IgD-negative memory B cell (primary cell): Measurements from ENCODE around the gene CAMK2A. TPM values are rescaled to one million over a fixed set of nuclear protein-coding genes. Genes with fewer than 3 reads are reported as not detected.

ENCODE experiments used
- H3K27ac Mint-ChIP-seq, 3 donors: one replicate each; pipeline ENCODE4 v1.8.0; 2020 to 2022; ENCODE audit warnings: mild to moderate bottlenecking in 3 of 3, mixed read lengths in 3 of 3, moderate library complexity in 1 of 3
- H3K27me3 Mint-ChIP-seq: one replicate; pipeline ENCODE4 v1.8.0; 2021; ENCODE audit warnings: mixed read lengths
- H3K36me3 Mint-ChIP-seq: one replicate; pipeline ENCODE4 v1.8.0; 2020; ENCODE audit warnings: mild to moderate bottlenecking, mixed read lengths
- H3K4me1 Mint-ChIP-seq, 3 donors: one replicate each; pipeline ENCODE4 v1.8.0; 2020 to 2022; ENCODE audit warnings: mixed read lengths in 3 of 3, mild to moderate bottlenecking in 1 of 3
- H3K4me3 Mint-ChIP-seq, 4 donors: one replicate each; pipeline ENCODE4 v1.8.0; 2020 to 2022; ENCODE audit warnings: mild to moderate bottlenecking in 4 of 4, mixed read lengths in 4 of 4, moderate library complexity in 3 of 4
- H3K9me3 Mint-ChIP-seq, 3 donors: one replicate each; pipeline ENCODE4 v1.8.0; 2020 to 2021; ENCODE audit warnings: mixed read lengths in 3 of 3, mild to moderate bottlenecking in 1 of 3
- polyA plus RNA-seq: library from polyadenylated mRNA; unstranded; fragments of 300-500 nt; fragmentation: Illumina TruSeq; gene quantifications from one replicate; pipeline ENCODE4 v1.2.3, GENCODE V29; 2021

The CAMK2A gene
- polyA plus RNA-seq, 1 donor from 2014 or later = not detected

DNA sequence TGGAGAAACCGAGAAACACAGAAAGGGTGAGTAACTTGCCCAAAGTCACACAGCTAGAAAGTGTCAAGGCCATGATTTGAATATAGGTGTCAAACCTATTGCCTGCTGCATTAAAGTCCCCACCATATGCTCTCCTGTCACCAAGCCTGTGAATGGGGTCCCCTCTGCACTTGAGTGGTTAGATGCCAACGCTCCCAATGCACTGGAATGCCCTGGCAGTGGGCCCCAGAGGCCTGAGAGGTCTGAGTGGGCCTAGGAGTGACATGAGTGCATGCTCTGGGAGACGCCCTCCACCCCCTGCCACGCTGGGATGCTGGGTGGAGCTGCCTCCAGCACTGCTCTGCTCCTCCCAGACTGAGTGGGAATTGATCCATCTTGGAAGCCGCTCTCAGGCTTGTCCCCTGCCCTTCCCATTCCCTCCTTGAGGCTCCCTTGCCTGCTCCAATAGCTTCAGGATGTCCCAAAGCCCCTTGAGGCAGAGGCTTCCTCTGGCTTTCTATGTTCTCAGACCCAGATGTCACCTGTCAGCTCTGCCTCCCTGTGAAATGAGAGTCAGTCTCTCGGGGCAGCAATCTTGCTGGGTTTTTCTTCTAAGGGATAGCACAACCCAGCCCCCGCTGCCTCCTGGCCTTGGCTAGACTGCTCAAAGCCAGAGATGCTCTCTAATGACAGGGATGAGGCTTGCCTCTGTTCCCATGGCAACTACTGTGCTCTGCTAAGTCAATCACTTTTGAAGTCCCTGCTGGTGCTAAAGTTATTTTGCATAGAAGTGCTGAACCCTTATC is 19.7 kb upstream of the CAMK2A start:
- Mint-ChIP-seq H3K27ac (no peak overlapping the region), H3K9me3 (no peaks in the 10 kb centered on the region), H3K27me3 (peaks cover 9% of the 10 kb centered on the region), H3K4me1 (no peaks in the 10 kb centered on the region), H3K4me3 (no peak overlapping the region), H3K36me3 (no peaks in the 10 kb centered on the region)

DNA sequence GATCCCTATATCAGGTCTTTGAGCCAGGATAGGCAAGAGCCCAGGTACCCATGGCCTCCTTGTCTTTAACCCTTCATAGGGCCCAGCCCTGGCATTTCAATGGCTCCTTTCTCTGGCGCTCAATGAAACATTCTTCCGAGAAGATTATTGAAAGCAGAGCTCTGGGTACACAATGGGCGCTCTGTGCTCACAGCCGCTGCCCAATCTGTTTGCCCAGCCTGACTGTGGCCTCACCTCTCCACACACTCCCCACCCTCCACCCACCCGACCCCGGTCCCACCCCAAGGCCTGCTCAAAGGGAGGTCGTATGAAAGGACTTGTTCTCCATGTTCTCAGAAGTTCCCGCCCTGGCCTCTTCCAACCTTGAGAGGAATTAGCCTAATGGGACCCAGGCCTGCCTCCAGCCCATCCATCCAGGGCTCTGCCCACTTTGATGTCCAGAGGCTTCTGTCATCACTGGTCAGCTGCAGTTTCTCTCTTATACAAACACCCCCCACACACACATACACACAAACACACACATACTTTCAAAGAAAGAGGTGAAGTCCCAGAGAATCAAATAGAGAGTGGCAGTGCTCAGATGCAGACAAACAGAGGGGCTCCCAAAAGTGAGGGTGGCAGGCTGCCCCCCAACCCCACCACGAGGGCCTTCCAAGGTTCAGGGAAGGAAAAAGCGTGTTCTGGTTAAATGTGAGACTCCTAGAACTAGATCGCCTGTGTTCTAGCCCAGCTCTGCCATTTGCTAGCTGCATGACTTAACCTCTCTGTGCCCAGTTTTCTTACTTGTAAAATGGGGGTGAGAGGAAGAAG is 18.2 kb upstream of the CAMK2A start:
- Mint-ChIP-seq H3K27ac (no peak overlapping the region), H3K4me1 (no peaks in the 10 kb centered on the region), H3K27me3 (peaks cover 15% of the 10 kb centered on the region), H3K9me3 (no peaks in the 10 kb centered on the region), H3K4me3 (no peak overlapping the region), H3K36me3 (no peaks in the 10 kb centered on the region)

- no peak overlapping the region for H3K27ac Mint-ChIP-seq
- H3K27me3 Mint-ChIP-seq = peaks cover 13% of the 10 kb centered on the region
- no peaks in the 10 kb centered on the region for H3K36me3 Mint-ChIP-seq
- peaks cover 0 to under 1% (median 0%) of the 10 kb centered on the region in 3 donors for H3K4me1 Mint-ChIP-seq
- H3K9me3 Mint-ChIP-seq = no peaks in the 10 kb centered on the region
- peak overlapping the region in 1 of 4 donors; percentile 45 for H3K4me3 Mint-ChIP-seq
Observed at GRCh38 chr5:150306775-150307174, 17.2 kb upstream of the CAMK2A start.

DNA sequence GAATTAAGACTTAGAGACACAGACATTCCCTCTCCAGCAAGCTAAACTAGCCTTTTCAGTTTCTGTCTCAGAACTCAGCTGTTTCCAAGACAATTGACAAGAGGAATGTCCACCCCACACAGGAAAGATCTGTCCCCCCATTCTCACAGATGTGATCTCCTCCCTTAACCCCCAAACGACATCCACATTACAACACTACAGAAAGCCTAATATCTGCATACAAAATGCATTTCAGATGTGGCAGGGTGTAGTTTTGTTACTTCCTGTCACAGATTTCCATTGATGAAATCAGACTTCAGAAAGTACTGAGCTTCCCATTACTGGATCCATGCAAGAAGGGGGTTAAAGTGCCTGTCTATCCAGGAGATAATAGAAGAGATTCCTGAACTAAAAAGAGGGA is 16.0 kb upstream of the CAMK2A start:
- Mint-ChIP-seq H3K4me1 (peaks cover 0 to 4% (median 2%) of the 10 kb centered on the region in 3 donors), H3K27ac (no peak overlapping the region), H3K4me3 (no peak overlapping the region), H3K9me3 (no peaks in the 10 kb centered on the region), H3K27me3 (peaks cover 20% of the 10 kb centered on the region), H3K36me3 (peaks cover 2% of the 10 kb centered on the region)

- H3K4me1 Mint-ChIP-seq = peaks cover 0 to 4% (median 2%) of the 10 kb centered on the region in 3 donors
- peaks cover 2% of the 10 kb centered on the region for H3K36me3 Mint-ChIP-seq
- peaks cover 21% of the 10 kb centered on the region for H3K27me3 Mint-ChIP-seq
- no peaks in the 10 kb centered on the region for H3K9me3 Mint-ChIP-seq
- no peak overlapping the region for H3K27ac Mint-ChIP-seq
- no peak overlapping the region for H3K4me3 Mint-ChIP-seq
Observed at GRCh38 chr5:150305095-150305494, 15.5 kb upstream of the CAMK2A start.

- Mint-ChIP-seq H3K36me3 (peaks cover 2% of the 10 kb centered on the region), H3K27me3 (peaks cover 25% of the 10 kb centered on the region), H3K9me3 (no peaks in the 10 kb centered on the region), H3K4me3 (no peak overlapping the region), H3K4me1 (peaks cover 0 to 4% (median 2%) of the 10 kb centered on the region in 3 donors), H3K27ac (no peak overlapping the region)
Observed at GRCh38 chr5:150304481-150305081, 15.0 kb upstream of the CAMK2A start.

DNA sequence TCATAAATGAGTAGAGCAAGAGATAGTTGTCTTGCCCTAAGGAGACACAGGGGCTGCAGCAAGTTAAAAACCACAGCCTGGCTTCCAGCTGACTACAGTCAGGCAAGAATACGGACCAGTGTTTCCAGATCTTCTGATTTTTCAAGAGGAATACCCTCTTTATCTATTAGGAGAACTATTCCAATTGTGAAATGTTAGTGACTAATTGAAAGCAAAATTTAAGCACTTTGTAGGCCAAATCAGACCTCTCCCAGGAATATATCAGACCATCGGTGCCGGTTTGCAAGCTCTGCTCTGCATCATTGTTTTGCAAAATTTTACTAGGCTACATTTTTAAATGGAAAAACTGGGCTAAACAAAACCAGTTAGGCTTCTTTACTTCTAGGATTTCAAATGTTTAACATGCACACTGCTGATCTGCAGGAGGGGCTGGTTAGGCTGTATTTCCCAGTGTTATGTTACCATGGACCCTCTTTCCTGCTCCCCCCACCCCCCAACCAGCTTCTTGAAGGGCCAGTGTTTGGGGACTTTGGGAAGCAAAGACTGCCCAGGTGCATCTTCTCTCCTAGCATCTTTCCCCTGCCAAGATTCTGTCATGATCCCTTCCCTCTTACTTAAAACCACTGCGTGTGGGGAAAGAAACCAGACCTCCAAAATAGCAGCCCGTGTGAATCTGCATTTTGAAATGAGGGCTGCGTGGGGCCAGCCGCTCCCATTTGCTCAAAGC is 14.2 kb upstream of the CAMK2A start:
- Mint-ChIP-seq H3K4me1 (peaks cover 0 to 4% (median 2%) of the 10 kb centered on the region in 3 donors), H3K9me3 (no peaks in the 10 kb centered on the region), H3K27ac (peak overlapping the region in 1 of 3 donors; percentile 55), H3K27me3 (peaks cover 24% of the 10 kb centered on the region), H3K4me3 (no peak overlapping the region), H3K36me3 (peaks cover 2% of the 10 kb centered on the region)

GRCh38 chr5:150303070-150303615 is 13.6 kb upstream of the CAMK2A start:
- H3K4me3 Mint-ChIP-seq = no peak overlapping the region
- H3K9me3 Mint-ChIP-seq = no peaks in the 10 kb centered on the region
- H3K27ac Mint-ChIP-seq = peak overlapping the region in 1 of 3 donors; percentile 55
- H3K4me1 Mint-ChIP-seq = peaks cover 0 to 4% (median 2%) of the 10 kb centered on the region in 3 donors
- peaks cover 27% of the 10 kb centered on the region for H3K27me3 Mint-ChIP-seq
- H3K36me3 Mint-ChIP-seq = peaks cover 2% of the 10 kb centered on the region

- H3K27ac Mint-ChIP-seq = peak within 1 kb of the TSS in 1 of 3 donors; percentile 55
- H3K4me1 Mint-ChIP-seq = peaks cover 0 to 4% (median 2%) of the 10 kb centered on the region in 3 donors
- peaks cover 27% of the 10 kb centered on the region for H3K27me3 Mint-ChIP-seq
- H3K36me3 Mint-ChIP-seq = peaks cover 2% of the 10 kb centered on the region
- H3K9me3 Mint-ChIP-seq = no peaks in the 10 kb centered on the region
- H3K4me3 Mint-ChIP-seq = peak within 1 kb of the TSS in 2 of 4 donors; percentile 17 to 77
Observed at GRCh38 chr5:150302301-150303069, 12.9 kb upstream of the CAMK2A start, which contains the start of gene ARSI. Gene ARSI (minus strand): TSS chr5:150302905. CDS start chr5:150302373, 532 bp downstream.

DNA sequence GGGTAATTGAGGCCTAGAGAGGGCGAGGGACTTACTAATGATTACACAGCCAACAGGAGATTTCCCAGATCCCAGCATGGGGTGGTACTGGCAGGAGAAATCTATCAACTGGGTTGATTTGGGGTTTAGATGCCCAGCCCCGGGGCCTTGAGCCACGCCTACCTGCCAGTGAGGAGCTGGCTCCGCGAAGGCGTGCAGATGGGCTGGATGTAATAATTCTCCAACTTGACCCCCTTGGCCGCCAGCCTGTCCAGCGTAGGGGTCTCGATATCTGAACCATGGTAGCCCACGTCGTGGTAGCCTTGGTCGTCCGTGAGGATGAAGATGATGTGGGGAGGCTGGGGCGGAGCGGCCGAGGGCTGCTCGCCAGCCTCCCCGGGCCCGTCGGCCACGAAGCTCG is 12.3 kb upstream of the CAMK2A start:
- Mint-ChIP-seq H3K4me1 (peaks cover 0 to 4% (median 2%) of the 10 kb centered on the region in 3 donors), H3K9me3 (no peaks in the 10 kb centered on the region), H3K27me3 (peaks cover 27% of the 10 kb centered on the region), H3K27ac (no peak overlapping the region), H3K36me3 (peaks cover 2% of the 10 kb centered on the region), H3K4me3 (peak overlapping the region in 2 of 4 donors; percentile 17 to 77)

DNA sequence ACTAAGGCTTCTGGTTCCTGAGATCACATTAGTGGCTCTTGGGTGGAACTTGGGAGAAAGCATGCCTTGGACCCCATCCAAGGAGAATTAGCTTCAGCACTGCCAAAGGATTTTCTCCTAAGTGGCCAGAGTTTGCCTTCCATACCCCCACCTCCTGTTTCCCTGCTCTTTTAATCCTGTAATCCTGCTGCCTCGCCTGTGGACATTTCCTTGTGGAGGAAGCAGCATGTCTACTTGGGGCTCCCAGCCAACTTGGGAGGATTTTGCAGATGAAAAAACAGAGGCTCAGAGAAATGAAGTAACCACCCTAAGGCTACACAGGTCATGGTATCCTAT is 11.6 kb upstream of the CAMK2A start:
- H3K4me1 Mint-ChIP-seq = peaks cover 0 to 4% (median 2%) of the 10 kb centered on the region in 3 donors
- H3K9me3 Mint-ChIP-seq = no peaks in the 10 kb centered on the region
- H3K27ac Mint-ChIP-seq = no peak overlapping the region
- H3K27me3 Mint-ChIP-seq = peaks cover 27% of the 10 kb centered on the region
- H3K4me3 Mint-ChIP-seq = no peak overlapping the region
- peaks cover 2% of the 10 kb centered on the region for H3K36me3 Mint-ChIP-seq

DNA sequence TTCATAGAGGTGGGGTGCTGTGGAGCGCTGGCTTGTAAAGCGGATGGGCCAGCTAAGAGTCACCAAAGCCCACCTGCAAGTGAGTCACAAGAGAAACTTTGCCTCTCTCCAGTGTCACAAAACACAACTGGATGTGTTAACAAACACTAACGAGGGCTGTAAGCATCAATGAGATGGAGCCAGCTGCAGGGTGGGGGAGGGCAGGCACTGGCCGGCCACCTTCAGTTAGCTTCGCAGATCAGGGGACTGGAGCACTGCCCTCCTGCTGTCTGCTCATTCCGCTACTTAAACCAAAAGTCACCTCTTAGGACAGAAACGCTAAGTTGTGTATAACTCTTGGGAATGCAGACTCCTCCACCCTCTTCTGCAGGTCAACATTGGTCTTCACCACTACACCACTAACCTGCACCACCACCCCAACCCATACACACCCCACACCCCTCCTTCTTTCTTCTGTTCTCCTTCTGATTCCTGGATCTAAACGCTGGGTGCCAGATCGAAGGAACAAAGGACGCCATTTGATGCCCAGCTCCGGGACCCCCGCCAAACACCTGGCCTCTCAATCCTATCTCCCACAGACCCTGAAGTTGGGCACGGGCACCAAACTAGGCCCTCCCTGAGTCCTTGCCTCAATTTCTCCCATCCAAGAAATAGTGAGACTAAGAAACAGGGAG is 11.1 kb upstream of the CAMK2A start:
- no peak overlapping the region for H3K27ac Mint-ChIP-seq
- peaks cover 2% of the 10 kb centered on the region for H3K36me3 Mint-ChIP-seq
- peaks cover 0 to 4% (median 4%) of the 10 kb centered on the region in 3 donors for H3K4me1 Mint-ChIP-seq
- H3K4me3 Mint-ChIP-seq = no peak overlapping the region
- H3K9me3 Mint-ChIP-seq = no peaks in the 10 kb centered on the region
- peaks cover 27% of the 10 kb centered on the region for H3K27me3 Mint-ChIP-seq

- Mint-ChIP-seq H3K36me3 (peaks cover 2% of the 10 kb centered on the region), H3K27me3 (peaks cover 27% of the 10 kb centered on the region), H3K4me1 (peaks cover 0 to 4% (median 4%) of the 10 kb centered on the region in 3 donors), H3K9me3 (no peaks in the 10 kb centered on the region), H3K4me3 (no peak overlapping the region), H3K27ac (no peak overlapping the region)
Observed at GRCh38 chr5:150299571-150300327, 10.2 kb upstream of the CAMK2A start.
